Parathyroid adenoma (tissue), 2 donors: ENCODE measurements around the gene DNAJC1.
"Not testable (repeated sequence)": the region's sequence is repeated elsewhere in the genome, so short reads cannot be mapped to it uniquely, and the experiment has no call there.

Source experiments
- H2AFZ ChIP-seq: fragments of 300-600 bp; sonication (generic); one replicate; pipeline ENCODE4 v1.7.0; 2017; ENCODE audit warnings: antibody characterized with exemption, mild to moderate bottlenecking
- H3K27ac ChIP-seq: fragments of 300-600 bp; sonication (generic); one replicate; pipeline ENCODE4 v1.7.0; 2017
- H3K27me3 ChIP-seq: fragments of 300-600 bp; sonication (generic); one replicate; pipeline ENCODE4 v1.7.0; 2017; ENCODE audit warnings: low read length; ENCODE audit not compliant: control insufficient read depth, insufficient read depth
- H3K36me3 ChIP-seq: fragments of 300-600 bp; sonication (generic); one replicate; pipeline ENCODE4 v1.7.0; 2017; ENCODE audit warnings: low read length; ENCODE audit not compliant: control insufficient read depth, insufficient read depth
- H3K4me1 ChIP-seq: fragments of 300-600 bp; sonication (generic); one replicate; pipeline ENCODE4 v1.7.0; 2017; ENCODE audit warnings: control low read depth
- H3K4me2 ChIP-seq: fragments of 300-600 bp; sonication (generic); one replicate; pipeline ENCODE4 v1.7.0; 2017; ENCODE audit warnings: low read length
- H3K4me3 ChIP-seq: fragments of 300-600 bp; sonication (generic); one replicate; pipeline ENCODE4 v1.7.0; 2017; ENCODE audit warnings: low read depth, low read length
- H3K79me2 ChIP-seq: fragments of 300-600 bp; sonication (generic); one replicate; pipeline ENCODE4 v1.7.0; 2017; ENCODE audit warnings: control low read depth
- H3K9ac ChIP-seq: fragments of 300-600 bp; sonication (generic); one replicate; pipeline ENCODE4 v1.7.0; 2017; ENCODE audit warnings: mild to moderate bottlenecking
- H3K9me3 ChIP-seq: fragments of 300-600 bp; sonication (generic); one replicate; pipeline ENCODE4 v1.7.0; 2017; ENCODE audit warnings: low read length; ENCODE audit not compliant: control insufficient read depth
- TF ChIP-seq, protein P1 (sequence below): fragments of 300-600 bp; sonication (generic); IDR thresholded peaks from one replicate; pipeline ENCODE4 v1.7.0; 2017; ENCODE audit warnings: antibody characterized with exemption, mild to moderate bottlenecking
- donor health status: primary hyperparathyroidism.

DNAJC1 gene

DNA sequence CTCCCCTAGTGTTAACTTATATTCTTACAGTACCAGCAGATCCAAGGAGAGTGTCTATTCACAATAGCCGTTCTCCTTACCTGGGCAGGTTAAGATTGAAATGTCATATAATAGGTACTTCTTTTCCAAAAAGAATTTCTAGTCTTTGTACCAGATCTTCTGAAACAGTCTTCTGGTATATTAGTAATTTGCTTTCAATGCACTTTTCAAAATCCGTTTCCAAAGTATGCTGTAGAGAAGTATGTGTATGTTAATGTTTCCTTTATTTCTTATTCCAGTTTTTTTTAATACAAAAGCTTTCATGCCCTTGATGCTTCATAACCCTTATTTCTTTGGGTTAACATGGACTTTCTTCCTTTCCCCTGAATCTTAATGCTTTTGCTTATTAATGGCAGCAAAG is 281.3 kb downstream of the DNAJC1 start:
- no peaks in the 10 kb centered on the region for H3K9me3 ChIP-seq
- H3K27me3 ChIP-seq: no peaks in the 10 kb centered on the region
- no peak overlapping the region for H3K9ac ChIP-seq
- H3K79me2 ChIP-seq: no peaks in the 10 kb centered on the region
- H3K4me3 ChIP-seq: no peak overlapping the region
- no peak overlapping the region for H3K4me2 ChIP-seq
- H3K4me1 ChIP-seq: peaks cover 4% of the 10 kb centered on the region
- TF ChIP-seq, protein P1, sequence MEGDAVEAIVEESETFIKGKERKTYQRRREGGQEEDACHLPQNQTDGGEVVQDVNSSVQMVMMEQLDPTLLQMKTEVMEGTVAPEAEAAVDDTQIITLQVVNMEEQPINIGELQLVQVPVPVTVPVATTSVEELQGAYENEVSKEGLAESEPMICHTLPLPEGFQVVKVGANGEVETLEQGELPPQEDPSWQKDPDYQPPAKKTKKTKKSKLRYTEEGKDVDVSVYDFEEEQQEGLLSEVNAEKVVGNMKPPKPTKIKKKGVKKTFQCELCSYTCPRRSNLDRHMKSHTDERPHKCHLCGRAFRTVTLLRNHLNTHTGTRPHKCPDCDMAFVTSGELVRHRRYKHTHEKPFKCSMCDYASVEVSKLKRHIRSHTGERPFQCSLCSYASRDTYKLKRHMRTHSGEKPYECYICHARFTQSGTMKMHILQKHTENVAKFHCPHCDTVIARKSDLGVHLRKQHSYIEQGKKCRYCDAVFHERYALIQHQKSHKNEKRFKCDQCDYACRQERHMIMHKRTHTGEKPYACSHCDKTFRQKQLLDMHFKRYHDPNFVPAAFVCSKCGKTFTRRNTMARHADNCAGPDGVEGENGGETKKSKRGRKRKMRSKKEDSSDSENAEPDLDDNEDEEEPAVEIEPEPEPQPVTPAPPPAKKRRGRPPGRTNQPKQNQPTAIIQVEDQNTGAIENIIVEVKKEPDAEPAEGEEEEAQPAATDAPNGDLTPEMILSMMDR: no peak
- no peaks in the 10 kb centered on the region for H3K36me3 ChIP-seq
- no peak overlapping the region for H3K27ac ChIP-seq
- no peak overlapping the region for H2AFZ ChIP-seq

DNA sequence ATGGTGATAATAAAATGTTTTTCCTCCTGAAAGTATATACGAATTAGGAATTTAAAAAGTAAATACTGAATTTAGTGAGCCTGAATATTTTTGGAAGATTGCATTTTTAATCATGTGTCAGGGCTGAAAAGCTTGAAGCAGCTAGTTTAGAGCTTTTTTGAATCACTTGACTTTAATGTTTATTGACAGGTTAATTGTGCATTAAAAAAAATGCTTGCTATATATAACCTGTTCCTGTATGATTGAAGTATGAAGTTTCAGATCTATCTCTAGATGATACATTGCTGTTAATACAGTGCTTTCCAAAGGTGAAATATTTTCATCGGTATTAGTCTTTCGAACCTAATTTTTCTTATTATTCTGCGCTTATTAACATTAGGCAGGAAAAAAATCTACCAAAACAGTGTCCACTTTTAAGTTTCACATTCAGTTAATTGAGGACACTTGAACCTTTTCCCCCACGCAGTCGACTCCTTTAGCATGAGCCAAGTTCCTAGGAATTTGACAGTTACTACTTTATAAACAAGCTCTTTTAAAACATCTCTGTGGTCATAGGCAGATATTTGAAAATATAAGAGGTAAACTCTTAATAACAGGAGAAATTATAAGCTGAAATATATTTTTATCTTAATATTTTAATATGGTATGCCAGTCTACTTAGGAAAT is 282.4 kb downstream of the DNAJC1 start:
- peaks cover 4% of the 10 kb centered on the region for H3K4me1 ChIP-seq
- H3K9ac ChIP-seq: no peak overlapping the region
- TF ChIP-seq, protein P1: no peak
- no peak overlapping the region for H3K4me3 ChIP-seq
- no peaks in the 10 kb centered on the region for H3K27me3 ChIP-seq
- H3K36me3 ChIP-seq: no peaks in the 10 kb centered on the region
- H2AFZ ChIP-seq: no peak overlapping the region
- H3K79me2 ChIP-seq: no peaks in the 10 kb centered on the region
- no peak overlapping the region for H3K27ac ChIP-seq
- H3K9me3 ChIP-seq: no peaks in the 10 kb centered on the region
- no peak overlapping the region for H3K4me2 ChIP-seq

GRCh38 chr10:21720090-21720489 is 283.4 kb downstream of the DNAJC1 start:
- no peak overlapping the region for H3K4me2 ChIP-seq
- no peak overlapping the region for H2AFZ ChIP-seq
- no peak overlapping the region for H3K27ac ChIP-seq
- peaks cover 4% of the 10 kb centered on the region for H3K4me1 ChIP-seq
- H3K27me3 ChIP-seq: no peaks in the 10 kb centered on the region
- no peaks in the 10 kb centered on the region for H3K36me3 ChIP-seq
- no peak overlapping the region for H3K9ac ChIP-seq
- TF ChIP-seq, protein P1: no peak
- H3K79me2 ChIP-seq: no peaks in the 10 kb centered on the region
- H3K9me3 ChIP-seq: no peaks in the 10 kb centered on the region
- no peak overlapping the region for H3K4me3 ChIP-seq

- no peak overlapping the region for H3K9ac ChIP-seq
- no peaks in the 10 kb centered on the region for H3K9me3 ChIP-seq
- H2AFZ ChIP-seq: no peak overlapping the region
- H3K27me3 ChIP-seq: no peaks in the 10 kb centered on the region
- no peaks in the 10 kb centered on the region for H3K36me3 ChIP-seq
- H3K4me1 ChIP-seq: no peaks in the 10 kb centered on the region
- H3K79me2 ChIP-seq: no peaks in the 10 kb centered on the region
- no peak overlapping the region for H3K4me3 ChIP-seq
- no peak overlapping the region for H3K27ac ChIP-seq
- TF ChIP-seq, protein P1: no peak
- H3K4me2 ChIP-seq: no peak overlapping the region
Measured at GRCh38 chr10:21719502-21719901, 284.0 kb downstream of the DNAJC1 start.

DNA sequence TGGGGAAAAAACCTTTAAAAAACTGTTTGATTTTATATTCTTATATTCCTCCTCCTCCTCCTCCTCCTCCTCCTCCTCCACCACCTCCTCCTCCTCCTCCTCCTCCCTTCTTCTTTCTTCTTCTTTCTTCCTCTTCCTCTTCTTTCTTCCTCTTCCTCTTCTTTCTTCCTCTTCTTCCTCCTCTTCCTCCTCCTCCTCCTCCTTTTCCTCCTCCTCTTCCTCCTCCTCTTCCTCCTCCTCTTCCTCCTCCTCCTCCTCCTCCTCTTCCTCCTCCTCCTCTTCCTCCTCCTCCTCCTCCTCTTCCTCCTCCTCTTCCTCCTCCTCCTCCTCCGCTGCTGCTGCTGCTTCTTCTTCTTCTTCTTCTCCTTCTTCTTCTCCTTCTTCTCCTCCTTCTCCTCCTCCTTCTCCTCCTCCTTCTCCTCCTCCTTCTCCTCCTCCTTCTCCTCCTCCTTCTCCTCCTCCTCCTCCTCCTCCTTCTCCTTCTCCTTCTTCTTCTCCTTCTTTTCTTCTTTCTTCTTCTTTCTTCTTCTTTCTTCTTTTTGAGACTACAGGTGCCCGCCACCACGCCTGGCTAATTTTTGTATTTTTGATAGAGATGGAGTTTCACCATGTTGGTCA is 286.0 kb downstream of the DNAJC1 start:
- H3K4me1 ChIP-seq, H3K79me2 ChIP-seq, H3K36me3 ChIP-seq, H3K27ac ChIP-seq, H2AFZ ChIP-seq, H3K4me3 ChIP-seq, H3K27me3 ChIP-seq, H3K4me2 ChIP-seq, H3K9me3 ChIP-seq, H3K9ac ChIP-seq: not testable (repeated sequence)
